OCI-LY1 (cell line): ENCODE data around the gene NDUFA7.

Source experiments
- H2AFZ ChIP-seq: fragments of 200-600 bp; sonication (generic), shearing (Covaris generic); 2 replicates; pipeline ENCODE4 v1.6.0; 2014; ENCODE audit warnings: antibody characterized with exemption, mild to moderate bottlenecking, low read length
- H3F3A ChIP-seq: fragments of 200-600 bp; sonication (generic), shearing (Covaris generic); 2 replicates; pipeline ENCODE4 v1.6.0; 2014; ENCODE audit warnings: mild to moderate bottlenecking, antibody characterized with exemption, low read length, moderate library complexity; ENCODE audit not compliant: insufficient read depth
- H3K27ac ChIP-seq: fragments of 200-600 bp; sonication (generic); 2 replicates; pipeline ENCODE4 v1.5.1; 2014; ENCODE audit warnings: low read length, mixed run types, mild to moderate bottlenecking, low read depth; ENCODE audit not compliant: poor library complexity, severe bottlenecking
- H3K27me3 ChIP-seq: fragments of 200-600 bp; sonication (generic); 2 replicates; pipeline ENCODE4 v1.6.0; 2014; ENCODE audit warnings: antibody characterized with exemption, mild to moderate bottlenecking, low read length, moderate library complexity; ENCODE audit not compliant: insufficient read depth
- H3K36me3 ChIP-seq: fragments of 200-600 bp; sonication (generic); 2 replicates; pipeline ENCODE4 v1.6.1; 2014; ENCODE audit warnings: mild to moderate bottlenecking, antibody characterized with exemption, low read length, moderate library complexity, mixed read lengths; ENCODE audit not compliant: insufficient read depth
- H3K4me1 ChIP-seq: fragments of 200-600 bp; sonication (generic); 2 replicates; pipeline ENCODE4 v1.5.1; 2014; ENCODE audit warnings: mild to moderate bottlenecking, low read length, moderate library complexity; ENCODE audit not compliant: insufficient read depth, severe bottlenecking
- H3K4me2 ChIP-seq: fragments of 200-600 bp; sonication (generic), shearing (Covaris generic); 2 replicates; pipeline ENCODE4 v1.6.1; 2014; ENCODE audit warnings: low read length
- H3K4me3 ChIP-seq: fragments of 200-600 bp; sonication (generic); 2 replicates; pipeline ENCODE4 v1.5.1; 2014; ENCODE audit warnings: low read length, low read depth, mild to moderate bottlenecking, mixed read lengths; ENCODE audit not compliant: poor library complexity, severe bottlenecking
- H3K79me2 ChIP-seq: fragments of 200-600 bp; shearing (Covaris generic); 2 replicates; pipeline ENCODE4 v1.6.1; 2016; ENCODE audit warnings: mixed run types, low read length, mixed read lengths; ENCODE audit not compliant: insufficient read depth
- H3K9ac ChIP-seq: fragments of 200-600 bp; sonication (generic), shearing (Covaris generic); 2 replicates; pipeline ENCODE4 v1.6.1; 2014; ENCODE audit warnings: mild to moderate bottlenecking, low read length, mixed read lengths
- H3K9me2 ChIP-seq: fragments of 200-600 bp; sonication (generic), shearing (Covaris generic); 2 replicates; pipeline ENCODE4 v1.6.1; 2014; ENCODE audit warnings: low read depth, mild to moderate bottlenecking, low read length, mixed read lengths
- H3K9me3 ChIP-seq: fragments of 200-600 bp; shearing (Covaris generic); 2 replicates; pipeline ENCODE4 v1.6.1; 2014; ENCODE audit warnings: low read length, mixed read lengths
- H4K20me1 ChIP-seq: fragments of 200-600 bp; sonication (generic), shearing (Covaris generic); 2 replicates; pipeline ENCODE4 v1.6.0; 2016; ENCODE audit warnings: mild to moderate bottlenecking, low read length; ENCODE audit not compliant: insufficient read depth
- CTCF ChIP-seq: fragments of 200-600 bp; sonication (generic), shearing (Covaris generic); IDR thresholded peaks from 2 replicates; pipeline ENCODE4 v1.5.1; 2017; ENCODE audit warnings: mild to moderate bottlenecking, antibody characterized with exemption, low read length, moderate library complexity, mixed read lengths
- EZH2 ChIP-seq: fragments of 200-600 bp; sonication (generic), shearing (Covaris generic); IDR thresholded peaks from 2 replicates; pipeline ENCODE4 v1.8.0; 2017; ENCODE audit warnings: borderline replicate concordance, mixed run types, mild to moderate bottlenecking, antibody characterized with exemption, low read length, moderate library complexity, mixed read lengths

Gene NDUFA7

GRCh38 chr19:8366961-8367326 lies 45.8 kb upstream of the NDUFA7 start:
- Histone ChIP-seq H3K4me3 (no peak overlapping the region), H3K4me1 (no peaks in the 10 kb centered on the region), H3K36me3 (no peaks in the 10 kb centered on the region), H3K9ac (no peak overlapping the region), H3K9me3 (no peaks in the 10 kb centered on the region), H3F3A (no peaks in the 10 kb centered on the region), H3K27ac (no peak overlapping the region), H3K27me3 (no peaks in the 10 kb centered on the region), H4K20me1 (no peaks in the 10 kb centered on the region), H3K9me2 (no peaks in the 10 kb centered on the region), H2AFZ (no peak overlapping the region), H3K79me2 (no peaks in the 10 kb centered on the region), H3K4me2 (no peak overlapping the region)
- TF ChIP-seq EZH2, result no peak
- no peak for TF ChIP-seq CTCF

GRCh38 chr19:8366121-8366581 lies 45.0 kb upstream of the NDUFA7 start:
- Histone ChIP-seq H3K4me3 (no peak overlapping the region), H3K27ac (no peak overlapping the region)

GRCh38 chr19:8363803-8364771 lies 42.9 kb upstream of the NDUFA7 start, which contains the start of gene ANGPTL4:
Gene ANGPTL4, plus strand, starts transcription at chr19:8364155. Its CDS starts 167 bp downstream, at chr19:8364322.
- Histone ChIP-seq H3K79me2 (no peaks in the 10 kb centered on the region), H3K9me2 (no peaks in the 10 kb centered on the region), H3K9ac (no peak within 1 kb of the TSS), H3K9me3 (no peaks in the 10 kb centered on the region), H3F3A (no peaks in the 10 kb centered on the region), H3K4me2 (no peak within 1 kb of the TSS), H2AFZ (no peak within 1 kb of the TSS), H3K36me3 (no peaks in the 10 kb centered on the region), H4K20me1 (no peaks in the 10 kb centered on the region), H3K27me3 (no peaks in the 10 kb centered on the region), H3K4me1 (no peaks in the 10 kb centered on the region), H3K27ac (no peak within 1 kb of the TSS), H3K4me3 (no peak within 1 kb of the TSS)
- TF ChIP-seq EZH2 (no peak), CTCF (no peak)

More at GRCh38 chr19:8366121-8366581, 45.0 kb upstream of the NDUFA7 start:
- H4K20me1 ChIP-seq, result no peaks in the 10 kb centered on the region
- no peak overlapping the region for H2AFZ ChIP-seq
- H3K4me1 ChIP-seq, result no peaks in the 10 kb centered on the region
- H3K36me3 ChIP-seq, result no peaks in the 10 kb centered on the region
- no peaks in the 10 kb centered on the region for H3K9me3 ChIP-seq
- no peaks in the 10 kb centered on the region for H3K9me2 ChIP-seq
- no peaks in the 10 kb centered on the region for H3K79me2 ChIP-seq
- H3K9ac ChIP-seq, result no peak overlapping the region
- no peaks in the 10 kb centered on the region for H3F3A ChIP-seq
- H3K4me2 ChIP-seq, result no peak overlapping the region
- TF ChIP-seq EZH2 (no peak), CTCF (no peak)
- no peaks in the 10 kb centered on the region for H3K27me3 ChIP-seq
